Stimulated activated CD8-positive, alpha-beta memory T cell treated with anti-CD3 and anti-CD28 coated beads, Interleukin-7, amount 100 ng/mL, for 4 hours (primary cell): ENCODE data around the gene DENND4A.
"Not testable (repeated sequence)": the region's sequence is repeated elsewhere in the genome, so short reads cannot be mapped to it uniquely, and the experiment has no call there.

ENCODE experiments used
- DNase-seq, 2 donors: peaks; one replicate each; pipeline ENCODE4 v3.0.0-alpha.2; 2020; ENCODE audit warnings: low read depth in 2 of 2

Gene DENND4A

GRCh38 chr15:65757256-65757655 lies 34.8 kb downstream of the DENND4A start:
- no peak for DNase-seq

- DNase-seq = no peak
These were observed 39.9 kb downstream of the DENND4A start for GRCh38 chr15:65752151-65752700.

GRCh38 chr15:65751431-65751830 lies 40.7 kb downstream of the DENND4A start:
- no peak for DNase-seq

DNA sequence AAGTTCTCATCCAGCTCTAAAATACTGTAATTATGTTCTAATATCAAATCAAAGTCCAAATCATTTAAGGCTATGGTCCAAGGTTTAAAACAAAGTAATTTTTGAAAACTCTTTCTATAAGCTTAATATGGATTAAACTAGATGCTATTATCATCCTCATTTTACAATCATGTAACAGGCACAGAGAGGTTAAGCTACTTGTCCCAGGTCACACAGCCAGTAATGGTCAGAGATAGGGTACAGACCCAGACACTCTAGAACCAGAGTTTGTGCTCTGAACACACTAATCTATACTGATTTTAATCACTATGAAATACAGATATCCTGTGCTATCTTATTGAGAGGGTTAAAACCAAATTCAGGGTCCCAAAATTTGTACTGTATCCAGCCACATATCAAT lies 44.8 kb downstream of the DENND4A start:
- DNase-seq = no peak

DNA sequence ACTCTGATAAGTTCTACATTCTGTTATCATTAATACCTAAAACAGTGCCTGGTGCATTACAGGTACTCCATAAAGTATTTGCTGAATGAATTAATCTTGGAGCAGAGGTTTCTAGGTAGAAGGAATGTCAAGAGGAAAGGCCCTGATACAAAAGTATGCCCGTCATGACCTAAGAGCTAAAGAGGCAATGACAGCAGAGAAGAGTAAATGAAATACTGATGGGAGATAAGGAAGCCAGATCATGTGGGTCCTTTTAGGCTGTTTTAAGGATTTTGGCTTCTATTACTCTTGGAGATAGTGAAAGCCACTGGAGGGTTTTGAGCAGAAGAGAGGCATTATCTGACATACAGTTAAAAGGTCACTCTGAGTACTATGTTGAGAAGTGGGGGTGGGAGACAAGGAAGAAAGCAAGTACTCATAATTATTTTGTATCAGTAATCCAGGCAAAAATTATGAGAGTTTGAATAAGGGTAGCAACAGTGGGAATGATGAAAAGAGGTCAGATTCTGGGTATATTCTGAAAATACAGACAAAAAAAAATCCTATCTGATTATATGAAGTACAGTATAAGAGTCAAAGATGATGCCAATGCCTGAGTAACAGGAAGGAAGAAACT lies 48.3 kb downstream of the DENND4A start:
- no peak for DNase-seq

GRCh38 chr15:65740148-65740547 lies 51.9 kb downstream of the DENND4A start:
- no peak for DNase-seq

DNA sequence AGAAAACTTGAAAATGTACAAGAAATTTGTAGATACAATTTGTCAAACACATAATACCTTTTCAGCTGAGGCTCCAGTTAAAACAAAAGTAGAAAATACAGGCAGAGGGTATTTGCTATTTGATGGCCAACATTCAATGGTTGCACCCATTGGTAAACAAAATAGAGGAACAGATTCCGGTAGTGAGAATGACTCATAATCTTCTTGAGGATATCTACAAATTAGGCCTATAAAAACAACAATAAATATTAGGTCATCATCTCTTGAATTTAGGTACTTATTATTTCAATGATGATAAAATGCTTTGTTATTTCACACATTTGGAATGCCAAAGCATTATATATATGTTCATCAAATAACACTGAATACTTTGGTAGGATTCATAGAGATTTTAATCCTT lies 53.4 kb downstream of the DENND4A start:
- no peak for DNase-seq

- DNase-seq = not testable (repeated sequence)
These were observed 58.5 kb downstream of the DENND4A start for GRCh38 chr15:65733599-65733998.

- DNase-seq = no peak
These were observed 59.4 kb downstream of the DENND4A start for GRCh38 chr15:65732698-65733097.

DNA sequence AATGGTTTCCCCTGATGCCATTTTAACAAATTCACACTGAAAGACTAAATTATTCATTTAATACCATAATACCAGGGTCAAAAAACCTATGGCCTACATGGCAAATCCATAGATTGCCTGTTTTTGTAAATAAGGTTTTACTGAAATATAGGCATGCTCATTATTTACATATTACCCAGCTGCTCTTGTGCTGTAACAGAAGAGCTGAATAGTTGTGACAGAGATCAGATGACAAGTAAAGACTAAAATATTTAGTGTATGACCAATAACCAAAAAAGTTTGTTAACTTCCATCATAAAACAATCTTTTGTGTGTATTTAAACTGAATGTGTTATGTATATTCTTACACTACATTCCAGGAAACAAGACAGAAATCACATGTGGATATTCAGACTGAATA lies 60.2 kb downstream of the DENND4A start:
- no peak for DNase-seq

DNA sequence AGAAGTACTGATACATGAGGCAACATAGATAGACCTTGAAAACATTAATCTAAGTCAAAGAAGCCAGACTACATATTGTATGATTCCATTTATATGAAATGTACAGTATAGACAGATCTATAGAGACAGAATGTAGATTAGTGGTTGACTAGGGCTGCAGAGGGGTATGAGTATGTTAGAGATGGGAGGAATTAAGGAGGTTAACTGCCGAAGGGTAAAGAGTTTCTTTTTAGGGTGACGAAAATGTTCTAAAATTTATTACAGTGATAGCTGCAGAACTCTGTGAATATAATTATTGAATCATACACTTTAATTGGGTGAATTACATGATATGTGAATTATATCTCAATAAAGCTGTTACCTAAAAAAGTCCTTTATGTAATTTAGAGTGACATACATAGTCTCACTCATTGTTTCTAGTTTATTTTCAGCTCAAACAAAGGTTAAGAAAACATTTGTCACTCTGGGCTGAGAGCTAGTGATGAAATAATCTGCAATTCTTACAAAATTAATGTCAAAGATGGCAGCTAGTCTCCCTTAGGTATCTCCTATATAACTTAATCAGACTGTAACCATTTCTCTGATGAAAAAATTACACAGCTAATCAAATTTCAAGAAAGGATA lies 61.4 kb downstream of the DENND4A start:
- no peak for DNase-seq

- no peak for DNase-seq
These were observed 67.5 kb downstream of the DENND4A start for GRCh38 chr15:65724464-65725215.

- DNase-seq = no peak
These were observed 68.2 kb downstream of the DENND4A start for GRCh38 chr15:65723876-65724275.

GRCh38 chr15:65722191-65722590 lies 69.9 kb downstream of the DENND4A start:
- no peak for DNase-seq

- DNase-seq = no peak
These were observed 79.7 kb downstream of the DENND4A start for GRCh38 chr15:65712415-65712814.

GRCh38 chr15:65695081-65695480 lies 97.0 kb downstream of the DENND4A start:
- no peak for DNase-seq

DNA sequence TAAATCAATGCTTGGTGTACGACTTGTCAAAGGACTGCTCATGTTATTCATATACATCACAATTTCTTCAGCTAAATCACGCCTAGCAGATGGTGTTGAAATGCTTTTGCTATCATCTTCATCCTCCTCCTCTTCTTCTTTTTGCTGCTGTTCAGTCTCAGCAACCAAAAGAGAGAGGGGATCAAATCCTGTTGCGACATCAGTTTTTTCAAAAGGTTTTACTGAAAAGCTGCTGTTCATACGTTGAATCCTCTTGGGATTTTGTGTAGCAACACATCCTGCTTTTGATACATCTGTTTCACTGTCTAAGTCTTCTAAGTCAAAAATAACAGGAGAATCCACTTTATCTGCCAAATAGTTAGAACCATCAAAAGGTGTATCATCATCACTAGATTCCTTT lies 101.3 kb downstream of the DENND4A start:
- DNase-seq = no peak

- no peak for DNase-seq
These were observed 101.9 kb downstream of the DENND4A start for GRCh38 chr15:65690173-65690572.

DNA sequence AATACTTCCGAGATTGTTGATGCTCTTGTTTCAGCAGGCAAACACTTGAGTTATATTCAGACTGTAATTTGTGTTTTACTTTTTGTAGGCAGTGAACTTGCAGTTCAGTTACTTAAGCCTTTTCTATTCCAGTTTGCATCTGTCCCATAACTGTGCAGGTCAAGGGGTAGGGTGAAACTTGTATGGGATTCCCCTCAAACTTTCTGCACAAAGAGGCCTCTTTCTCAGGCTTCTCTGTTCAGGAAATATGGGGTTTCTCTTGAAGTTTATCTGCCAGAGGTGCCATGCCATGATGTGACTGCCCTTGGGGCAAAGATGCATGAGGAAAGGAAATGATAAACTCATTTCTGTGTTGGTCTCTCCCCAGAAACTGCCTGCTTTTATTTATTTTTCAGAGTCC lies 103.6 kb downstream of the DENND4A start:
- no peak for DNase-seq

GRCh38 chr15:65682404-65682911 lies 109.6 kb downstream of the DENND4A start:
- no peak for DNase-seq

DNA sequence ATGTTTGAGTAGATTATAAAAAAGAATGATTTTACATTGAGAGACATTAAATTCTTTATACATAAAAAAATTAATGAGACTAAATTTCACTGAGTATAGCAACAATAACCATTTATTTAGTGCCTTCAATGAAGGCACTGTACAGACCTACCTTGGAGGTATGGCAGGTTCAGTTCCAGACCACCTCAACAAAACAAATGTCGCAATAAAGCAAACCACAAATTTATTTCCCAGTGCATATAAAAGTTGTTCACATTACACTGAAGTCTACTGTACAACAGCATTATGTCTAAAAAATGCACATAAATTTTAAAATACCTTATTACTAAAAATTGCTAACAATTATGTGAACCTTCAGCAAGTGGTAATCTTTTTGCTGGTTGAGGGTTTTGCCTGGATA lies 111.5 kb downstream of the DENND4A start:
- DNase-seq = no peak

DNA sequence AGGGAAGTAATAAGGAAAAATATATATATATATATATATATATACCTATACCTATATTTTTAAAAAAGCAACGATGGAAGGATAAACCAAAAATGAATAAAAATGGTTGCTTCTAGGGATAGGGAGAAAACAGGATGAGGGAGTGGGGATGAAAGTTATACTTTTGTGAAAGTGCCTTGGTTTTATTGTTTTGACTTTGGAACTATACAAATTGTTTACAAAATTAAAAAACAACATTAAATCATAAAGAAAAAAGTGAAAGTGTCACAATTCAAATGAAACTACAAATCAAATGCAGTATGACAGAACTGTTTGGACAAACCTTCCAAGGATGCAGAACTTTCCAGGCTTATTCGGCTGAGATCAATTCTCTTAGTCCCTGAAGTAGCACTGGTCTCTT lies 116.0 kb downstream of the DENND4A start:
- no peak for DNase-seq

DNA sequence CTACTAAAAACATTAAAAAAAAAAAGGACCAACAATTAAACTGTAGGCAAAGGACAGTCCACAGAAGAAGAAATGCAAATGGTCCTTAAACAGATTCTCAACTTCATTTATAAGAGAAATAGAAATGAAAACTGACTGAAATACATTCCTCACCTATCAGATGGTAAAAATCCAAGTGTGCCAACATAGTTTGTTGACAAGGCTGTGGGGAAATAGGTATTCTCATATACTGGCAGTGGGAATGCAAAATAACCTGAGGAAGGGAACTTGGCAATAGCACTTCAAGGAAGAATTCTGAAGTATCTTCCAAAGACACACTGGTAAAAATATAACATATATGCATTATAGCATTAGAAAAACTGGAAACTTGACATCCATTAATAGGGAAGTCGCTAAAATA lies 116.5 kb downstream of the DENND4A start:
- no peak for DNase-seq
